ENCODE measurements around the gene ERAP2.
"Not testable (repeated sequence)": the region's sequence is repeated elsewhere in the genome, so short reads cannot be mapped to it uniquely, and the experiment has no call there.

ERAP2 gene

GRCh38 chr5:96901841-96902240 is 25.5 kb downstream of the ERAP2 start:
- DNase-seq: no peak

GRCh38 chr5:96902876-96903275 is 26.6 kb downstream of the ERAP2 start:
- no peak for DNase-seq

GRCh38 chr5:96903300-96903699 is 27.0 kb downstream of the ERAP2 start:
- DNase-seq: no peak

GRCh38 chr5:96904054-96904931 is 28.0 kb downstream of the ERAP2 start:
- DNase-seq: no peak

- no peak for DNase-seq
Observed at GRCh38 chr5:96905864-96906263, 29.6 kb downstream of the ERAP2 start.

GRCh38 chr5:96909003-96909402 is 32.7 kb downstream of the ERAP2 start:
- DNase-seq: no peak

- DNase-seq: no peak
Observed at GRCh38 chr5:96909435-96909834, 33.1 kb downstream of the ERAP2 start.

GRCh38 chr5:96911139-96911538 is 34.8 kb downstream of the ERAP2 start:
- no peak for DNase-seq

- no peak for DNase-seq
Observed at GRCh38 chr5:96913233-96913632, 36.9 kb downstream of the ERAP2 start.

- DNase-seq: no peak
Observed at GRCh38 chr5:96919754-96920197, 43.5 kb downstream of the ERAP2 start.

GRCh38 chr5:96920744-96921355 is 44.5 kb downstream of the ERAP2 start:
- DNase-seq: no peak

GRCh38 chr5:96922499-96923244 is 46.4 kb downstream of the ERAP2 start:
- DNase-seq: no peak

- DNase-seq: peak; percentile 39
Observed at GRCh38 chr5:96924016-96924443, 47.7 kb downstream of the ERAP2 start.

- DNase-seq: no peak
Observed at GRCh38 chr5:96926276-96926675, 50.0 kb downstream of the ERAP2 start.

- DNase-seq: no peak
Observed at GRCh38 chr5:96927008-96927407, 50.7 kb downstream of the ERAP2 start.

- no peak for DNase-seq
Observed at GRCh38 chr5:96928931-96929708, 52.8 kb downstream of the ERAP2 start.

- DNase-seq: no peak
Observed at GRCh38 chr5:96930058-96930457, 53.8 kb downstream of the ERAP2 start.

- DNase-seq: no peak
Observed at GRCh38 chr5:96930589-96930988, 54.3 kb downstream of the ERAP2 start.

- not testable (repeated sequence) for DNase-seq
Observed at GRCh38 chr5:96931037-96931436, 54.7 kb downstream of the ERAP2 start.

- DNase-seq: no peak
Observed at GRCh38 chr5:96931605-96932004, 55.3 kb downstream of the ERAP2 start.

- DNase-seq: no peak
Observed at GRCh38 chr5:96932026-96932425, 55.7 kb downstream of the ERAP2 start.

All from activated T-cell treated with anti-CD3 and anti-CD28 coated beads, Interleukin-2, amount 50 U/mL, for 1 hour (primary cell).